ENCODE results near the gene MARCKSL1.

MARCKSL1 gene

DNA sequence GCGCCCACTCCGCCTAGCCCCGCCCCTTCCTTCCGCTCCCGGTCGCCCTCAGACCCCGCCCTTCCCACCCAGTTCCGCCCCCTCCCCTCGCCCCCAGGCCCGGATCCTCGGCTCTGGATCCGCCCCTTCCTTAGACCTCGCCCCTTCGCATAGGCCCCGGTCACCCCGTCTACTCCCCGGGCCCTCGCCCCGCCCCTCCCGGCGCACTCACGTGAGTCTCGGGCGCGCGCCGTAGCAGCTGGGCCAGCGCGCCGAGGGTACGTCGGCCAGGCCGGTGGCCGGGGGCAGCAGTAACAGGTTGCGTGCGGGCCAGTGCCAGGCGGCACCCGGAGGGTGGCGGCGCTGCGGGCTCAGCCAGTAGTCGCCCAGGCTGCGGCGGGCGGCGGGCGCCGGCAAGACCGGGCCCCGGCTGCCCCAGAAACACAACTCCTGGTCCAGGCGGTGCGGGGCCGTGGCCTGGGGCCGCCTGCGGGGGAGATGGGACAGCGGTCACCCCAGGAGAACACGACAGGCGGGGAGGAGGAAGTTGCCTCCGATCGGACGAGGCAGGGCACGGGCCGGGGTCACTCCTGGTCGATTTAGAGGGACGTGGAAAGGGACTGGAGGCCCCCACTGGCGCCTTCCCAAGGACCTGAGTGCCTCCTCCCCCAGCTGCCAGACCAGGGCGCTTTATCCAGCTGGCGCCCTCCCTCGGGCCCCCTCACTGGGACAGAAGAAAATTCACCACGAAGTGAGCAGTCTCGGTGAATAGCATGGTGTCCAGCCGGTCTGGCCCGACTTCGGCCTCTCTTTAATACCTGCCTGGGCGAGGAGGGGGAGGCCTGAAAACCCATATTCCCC lies 15.6 kb upstream of the MARCKSL1 start:
- H3K4me2 ChIP-seq (ENCODE audit: low read length) = peak overlapping the region; percentile 99
- peak overlapping the region; percentile 97 for H3K9ac ChIP-seq (ENCODE audit: low read depth, low read length)
- H3K4me3 ChIP-seq (ENCODE audit: low read length) = peak overlapping the region; percentile 93
- H3K4me1 ChIP-seq (ENCODE audit: control insufficient read depth, insufficient read depth, low read length) = peaks cover 26% of the 10 kb centered on the region
- H3K9me3 ChIP-seq (replicated peaks; ENCODE audit: low read length) = no peaks in the 10 kb centered on the region
- H3K36me3 ChIP-seq (ENCODE audit: insufficient read depth, low read length) = peaks cover 7% of the 10 kb centered on the region
- H3K27me3 ChIP-seq (ENCODE audit: control insufficient read depth, insufficient read depth, low read length) = no peaks in the 10 kb centered on the region

DNA sequence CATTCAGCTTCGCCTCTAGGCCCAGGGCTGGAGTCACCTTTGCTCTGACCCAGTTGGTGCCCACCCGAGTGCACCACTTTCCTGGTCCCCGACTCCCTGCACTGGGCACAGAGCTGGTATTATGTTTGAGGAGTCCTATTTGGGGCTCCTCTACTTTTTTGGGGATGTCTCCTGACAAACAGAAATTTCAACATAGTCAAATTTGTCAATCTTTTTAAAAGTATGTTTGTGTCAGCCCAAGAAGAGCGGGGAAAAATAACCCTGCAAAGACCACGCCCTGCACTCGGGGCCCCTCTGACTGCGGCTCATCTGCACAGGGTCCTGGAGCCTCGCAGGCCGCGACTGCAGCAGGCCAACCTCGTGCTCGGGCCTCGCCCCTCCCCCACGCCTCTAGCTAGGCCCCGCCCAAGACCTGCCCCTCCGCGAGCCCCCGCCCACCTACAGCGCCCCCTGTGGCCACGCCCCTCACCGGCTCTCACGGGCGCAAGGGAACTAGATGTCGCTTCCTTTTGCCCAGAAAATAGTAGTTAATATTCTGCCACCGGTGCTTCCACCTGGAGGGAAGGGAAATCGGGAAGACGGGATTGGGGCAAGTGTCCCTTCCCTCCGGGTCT lies 14.9 kb upstream of the MARCKSL1 start:
- peak overlapping the region; percentile 93 for H3K4me3 ChIP-seq (ENCODE audit: low read length)
- peak overlapping the region; percentile 97 for H3K9ac ChIP-seq (ENCODE audit: low read depth, low read length)
- H3K27me3 ChIP-seq (ENCODE audit: control insufficient read depth, insufficient read depth, low read length) = no peaks in the 10 kb centered on the region
- H3K36me3 ChIP-seq (ENCODE audit: insufficient read depth, low read length) = peaks cover 7% of the 10 kb centered on the region
- H3K4me1 ChIP-seq (ENCODE audit: control insufficient read depth, insufficient read depth, low read length) = peaks cover 26% of the 10 kb centered on the region
- H3K9me3 ChIP-seq (replicated peaks; ENCODE audit: low read length) = no peaks in the 10 kb centered on the region
- H3K4me2 ChIP-seq (ENCODE audit: low read length) = peak overlapping the region; percentile 99

GRCh38 chr1:32349211-32349708 lies 13.2 kb upstream of the MARCKSL1 start:
- Histone ChIP-seq H3K9ac (ENCODE audit: low read depth, low read length) (no peak overlapping the region), H3K4me2 (ENCODE audit: low read length) (no peak overlapping the region), H3K9me3 (replicated peaks; ENCODE audit: low read length) (no peaks in the 10 kb centered on the region), H3K4me3 (ENCODE audit: low read length) (no peak overlapping the region), H3K27me3 (ENCODE audit: control insufficient read depth, insufficient read depth, low read length) (no peaks in the 10 kb centered on the region), H3K4me1 (ENCODE audit: control insufficient read depth, insufficient read depth, low read length) (peaks cover 26% of the 10 kb centered on the region), H3K36me3 (ENCODE audit: insufficient read depth, low read length) (no peaks in the 10 kb centered on the region)

DNA sequence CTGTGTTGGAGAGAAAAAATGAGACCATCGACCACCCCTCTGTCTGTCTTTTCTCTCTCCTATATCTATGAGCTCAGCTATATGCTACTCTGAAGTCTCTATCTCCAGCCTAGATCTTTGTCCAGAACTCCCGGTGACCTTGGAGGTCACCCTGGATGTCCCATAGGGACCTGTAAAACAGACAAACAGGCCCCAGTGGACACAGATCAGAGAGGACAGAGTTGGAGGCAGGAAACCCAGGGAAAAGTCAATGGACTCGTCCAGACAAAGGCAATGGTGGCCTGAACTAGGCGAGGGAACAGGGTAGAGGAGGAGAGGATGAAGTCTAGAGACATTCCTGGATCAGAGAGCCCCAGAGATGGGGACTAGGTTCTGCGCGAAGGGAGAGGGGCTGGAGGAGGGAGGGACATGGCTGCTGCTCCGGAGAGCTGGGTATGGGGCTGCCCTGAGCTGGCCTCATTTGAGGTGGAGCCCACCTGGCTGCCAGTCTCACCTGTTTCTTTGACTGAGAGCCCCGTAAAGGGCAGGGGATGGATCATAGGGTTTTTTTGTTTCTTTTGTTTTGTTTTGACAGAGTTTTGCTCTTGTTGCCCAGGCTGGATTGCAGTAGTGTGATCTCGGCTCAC lies 10.6 kb upstream of the MARCKSL1 start:
- Histone ChIP-seq H3K4me1 (ENCODE audit: control insufficient read depth, insufficient read depth, low read length) (no peaks in the 10 kb centered on the region), H3K4me2 (ENCODE audit: low read length) (no peak overlapping the region), H3K9me3 (replicated peaks; ENCODE audit: low read length) (no peaks in the 10 kb centered on the region), H3K9ac (ENCODE audit: low read depth, low read length) (no peak overlapping the region), H3K4me3 (ENCODE audit: low read length) (no peak overlapping the region), H3K36me3 (ENCODE audit: insufficient read depth, low read length) (no peaks in the 10 kb centered on the region), H3K27me3 (ENCODE audit: control insufficient read depth, insufficient read depth, low read length) (no peaks in the 10 kb centered on the region)

DNA sequence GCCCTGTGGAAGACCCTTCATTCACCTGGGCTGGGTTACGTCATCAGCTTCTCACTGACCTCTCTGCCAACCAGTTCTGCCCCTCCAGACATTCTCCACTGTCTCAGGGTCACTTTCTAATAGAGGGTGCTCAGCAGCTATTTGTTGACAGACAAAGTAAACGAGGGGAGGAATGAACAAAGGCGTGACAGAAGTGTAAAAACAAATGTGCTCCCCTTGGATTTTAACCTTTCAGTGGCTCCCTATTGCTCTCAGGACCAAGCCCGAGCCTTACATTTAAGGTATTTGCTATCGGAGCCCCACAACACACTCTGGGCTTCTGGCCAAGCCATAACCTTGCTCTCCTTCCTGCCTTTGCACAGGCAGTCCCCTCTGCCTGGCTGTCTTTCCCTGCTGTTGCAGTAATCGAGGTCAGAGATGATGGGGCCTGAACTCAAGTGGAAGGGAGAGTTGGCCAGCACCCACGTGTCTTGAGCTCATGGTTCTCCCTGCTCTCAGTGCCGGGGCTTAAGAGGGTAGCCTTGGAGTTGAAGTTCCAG lies 9.3 kb upstream of the MARCKSL1 start:
- Histone ChIP-seq H3K4me2 (ENCODE audit: low read length) (no peak overlapping the region), H3K36me3 (ENCODE audit: insufficient read depth, low read length) (no peaks in the 10 kb centered on the region), H3K4me1 (ENCODE audit: control insufficient read depth, insufficient read depth, low read length) (no peaks in the 10 kb centered on the region), H3K27me3 (ENCODE audit: control insufficient read depth, insufficient read depth, low read length) (no peaks in the 10 kb centered on the region), H3K9me3 (replicated peaks; ENCODE audit: low read length) (no peaks in the 10 kb centered on the region), H3K4me3 (ENCODE audit: low read length) (no peak overlapping the region), H3K9ac (ENCODE audit: low read depth, low read length) (no peak overlapping the region)

- Histone ChIP-seq H3K9ac (ENCODE audit: low read depth, low read length) (no peak overlapping the region), H3K4me1 (ENCODE audit: control insufficient read depth, insufficient read depth, low read length) (no peaks in the 10 kb centered on the region), H3K27me3 (ENCODE audit: control insufficient read depth, insufficient read depth, low read length) (no peaks in the 10 kb centered on the region), H3K36me3 (ENCODE audit: insufficient read depth, low read length) (no peaks in the 10 kb centered on the region), H3K4me2 (ENCODE audit: low read length) (no peak overlapping the region), H3K4me3 (ENCODE audit: low read length) (no peak overlapping the region), H3K9me3 (replicated peaks; ENCODE audit: low read length) (no peaks in the 10 kb centered on the region)
These were observed 6.7 kb upstream of the MARCKSL1 start for GRCh38 chr1:32342704-32343103.

GRCh38 chr1:32341971-32342370 lies 5.9 kb upstream of the MARCKSL1 start:
- Histone ChIP-seq H3K27me3 (ENCODE audit: control insufficient read depth, insufficient read depth, low read length) (peaks cover 2% of the 10 kb centered on the region), H3K9ac (ENCODE audit: low read depth, low read length) (no peak overlapping the region), H3K4me3 (ENCODE audit: low read length) (no peak overlapping the region), H3K36me3 (ENCODE audit: insufficient read depth, low read length) (no peaks in the 10 kb centered on the region), H3K4me1 (ENCODE audit: control insufficient read depth, insufficient read depth, low read length) (no peaks in the 10 kb centered on the region), H3K9me3 (replicated peaks; ENCODE audit: low read length) (no peaks in the 10 kb centered on the region), H3K4me2 (ENCODE audit: low read length) (no peak overlapping the region)

DNA sequence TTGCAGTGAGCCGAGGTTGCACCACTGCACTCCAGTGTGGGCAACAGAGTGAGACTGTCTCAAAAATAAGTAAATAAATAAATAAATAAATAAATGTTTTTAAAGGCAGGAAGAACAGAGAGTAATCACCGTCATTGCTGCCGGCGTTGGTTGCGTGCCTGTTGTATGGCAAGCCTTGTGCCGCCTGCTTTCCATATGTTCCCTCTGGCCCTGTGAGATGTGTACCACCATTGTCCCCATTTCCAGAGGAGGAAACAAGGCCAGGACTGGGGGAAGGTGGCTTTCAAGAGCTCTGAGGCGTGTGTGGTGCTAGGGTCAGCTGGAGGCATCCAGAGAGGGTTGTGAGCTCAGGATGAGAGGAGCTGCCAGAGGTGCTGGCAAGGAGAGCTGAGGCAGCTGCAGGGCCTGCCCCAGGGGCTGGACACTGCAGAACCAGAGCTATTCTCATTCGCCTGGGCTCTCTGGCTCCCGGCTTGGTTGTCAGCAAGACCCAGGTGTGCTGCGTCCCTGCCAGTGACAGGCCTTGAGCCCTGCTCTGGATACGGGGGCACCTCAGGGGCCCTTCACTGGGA lies 5.2 kb upstream of the MARCKSL1 start:
- peaks cover 3% of the 10 kb centered on the region for H3K27me3 ChIP-seq (ENCODE audit: control insufficient read depth, insufficient read depth, low read length)
- no peak overlapping the region for H3K9ac ChIP-seq (ENCODE audit: low read depth, low read length)
- H3K4me2 ChIP-seq (ENCODE audit: low read length) = no peak overlapping the region
- no peaks in the 10 kb centered on the region for H3K9me3 ChIP-seq (replicated peaks; ENCODE audit: low read length)
- H3K36me3 ChIP-seq (ENCODE audit: insufficient read depth, low read length) = no peaks in the 10 kb centered on the region
- no peak overlapping the region for H3K4me3 ChIP-seq (ENCODE audit: low read length)
- no peaks in the 10 kb centered on the region for H3K4me1 ChIP-seq (ENCODE audit: control insufficient read depth, insufficient read depth, low read length)

DNA sequence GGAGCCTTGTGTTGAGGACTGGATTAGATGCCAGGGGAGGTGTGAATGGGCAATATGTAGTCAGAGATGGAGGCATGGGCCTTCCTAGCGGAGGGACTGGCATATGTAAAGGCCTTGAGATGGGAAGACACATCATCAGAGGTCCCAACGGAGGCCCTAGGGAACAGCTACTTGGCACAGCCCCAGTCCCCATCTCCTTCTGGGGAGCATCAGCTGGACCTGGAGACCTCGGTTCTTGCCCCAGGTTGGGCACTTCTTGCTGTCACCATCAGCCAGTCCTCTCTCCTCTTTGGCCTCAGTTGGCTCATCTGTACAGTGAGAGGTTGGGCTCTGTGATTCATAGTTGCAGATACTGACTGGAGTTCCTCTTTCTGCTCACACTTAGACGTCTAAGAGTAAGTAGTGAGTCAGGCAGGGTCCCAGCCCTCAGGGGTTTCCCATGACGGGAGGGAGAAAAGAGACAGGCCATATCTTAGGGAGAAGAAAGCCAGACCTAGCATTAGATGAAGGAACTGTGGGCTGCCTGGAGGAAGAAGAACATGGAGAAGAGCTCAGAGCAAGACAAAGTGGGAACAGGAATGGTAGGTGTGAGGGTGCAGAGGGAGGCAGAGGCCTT lies 3.4 kb upstream of the MARCKSL1 start:
- Histone ChIP-seq H3K36me3 (ENCODE audit: insufficient read depth, low read length) (peaks cover 2% of the 10 kb centered on the region), H3K4me1 (ENCODE audit: control insufficient read depth, insufficient read depth, low read length) (peaks cover 5% of the 10 kb centered on the region), H3K4me2 (ENCODE audit: low read length) (no peak overlapping the region), H3K9ac (ENCODE audit: low read depth, low read length) (no peak overlapping the region), H3K9me3 (replicated peaks; ENCODE audit: low read length) (no peaks in the 10 kb centered on the region), H3K27me3 (ENCODE audit: control insufficient read depth, insufficient read depth, low read length) (peaks cover 3% of the 10 kb centered on the region), H3K4me3 (ENCODE audit: low read length) (no peak overlapping the region)

DNA sequence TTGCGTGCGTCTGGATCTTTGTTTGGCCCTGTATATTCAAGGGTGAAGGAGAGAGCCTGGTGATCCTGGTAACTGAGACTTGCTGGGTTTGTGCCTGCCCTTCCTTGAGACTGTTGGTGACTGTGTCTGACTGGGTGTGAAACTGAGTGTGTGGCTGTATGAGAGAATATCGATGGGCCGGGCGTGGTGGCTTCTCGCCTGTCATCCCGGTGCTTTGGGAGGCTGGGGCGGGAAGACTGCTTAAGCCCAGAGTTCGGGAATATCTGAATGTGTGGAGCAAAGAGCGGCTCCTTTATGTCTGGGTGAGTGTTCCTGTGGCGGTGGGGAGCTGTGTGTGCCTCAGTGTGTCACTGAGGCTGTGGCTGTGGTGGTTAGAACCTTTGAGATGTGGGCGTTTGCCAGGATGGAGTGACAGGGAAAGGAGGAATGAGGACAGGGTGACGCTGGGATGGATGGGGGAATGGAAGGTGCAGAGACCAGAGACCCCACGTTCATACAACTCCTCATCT lies 2.7 kb upstream of the MARCKSL1 start:
- Histone ChIP-seq H3K9me3 (replicated peaks; ENCODE audit: low read length) (no peaks in the 10 kb centered on the region), H3K36me3 (ENCODE audit: insufficient read depth, low read length) (peaks cover 9% of the 10 kb centered on the region), H3K4me1 (ENCODE audit: control insufficient read depth, insufficient read depth, low read length) (peaks cover 9% of the 10 kb centered on the region), H3K4me2 (ENCODE audit: low read length) (no peak overlapping the region), H3K27me3 (ENCODE audit: control insufficient read depth, insufficient read depth, low read length) (peaks cover 3% of the 10 kb centered on the region), H3K4me3 (ENCODE audit: low read length) (no peak overlapping the region), H3K9ac (ENCODE audit: low read depth, low read length) (no peak overlapping the region)

All from skeletal muscle satellite cell (primary cell).